Parathyroid adenoma (tissue), 2 donors: ENCODE measurements around the gene THBS3.

ENCODE experiments used
- H2AFZ ChIP-seq: fragments of 300-600 bp; sonication (generic); one replicate; pipeline ENCODE4 v1.7.0; 2017; ENCODE audit warnings: antibody characterized with exemption, mild to moderate bottlenecking
- H3K27ac ChIP-seq: fragments of 300-600 bp; sonication (generic); one replicate; pipeline ENCODE4 v1.7.0; 2017
- H3K27me3 ChIP-seq: fragments of 300-600 bp; sonication (generic); one replicate; pipeline ENCODE4 v1.7.0; 2017; ENCODE audit warnings: low read length; ENCODE audit not compliant: control insufficient read depth, insufficient read depth
- H3K36me3 ChIP-seq: fragments of 300-600 bp; sonication (generic); one replicate; pipeline ENCODE4 v1.7.0; 2017; ENCODE audit warnings: low read length; ENCODE audit not compliant: control insufficient read depth, insufficient read depth
- H3K4me1 ChIP-seq: fragments of 300-600 bp; sonication (generic); one replicate; pipeline ENCODE4 v1.7.0; 2017; ENCODE audit warnings: control low read depth
- H3K4me2 ChIP-seq: fragments of 300-600 bp; sonication (generic); one replicate; pipeline ENCODE4 v1.7.0; 2017; ENCODE audit warnings: low read length
- H3K4me3 ChIP-seq: fragments of 300-600 bp; sonication (generic); one replicate; pipeline ENCODE4 v1.7.0; 2017; ENCODE audit warnings: low read depth, low read length
- H3K79me2 ChIP-seq: fragments of 300-600 bp; sonication (generic); one replicate; pipeline ENCODE4 v1.7.0; 2017; ENCODE audit warnings: control low read depth
- H3K9ac ChIP-seq: fragments of 300-600 bp; sonication (generic); one replicate; pipeline ENCODE4 v1.7.0; 2017; ENCODE audit warnings: mild to moderate bottlenecking
- H3K9me3 ChIP-seq: fragments of 300-600 bp; sonication (generic); one replicate; pipeline ENCODE4 v1.7.0; 2017; ENCODE audit warnings: low read length; ENCODE audit not compliant: control insufficient read depth
- TF ChIP-seq, protein P1 (sequence below): fragments of 300-600 bp; sonication (generic); IDR thresholded peaks from one replicate; pipeline ENCODE4 v1.7.0; 2017; ENCODE audit warnings: antibody characterized with exemption, mild to moderate bottlenecking
- donor health status: primary hyperparathyroidism.

THBS3 gene

DNA sequence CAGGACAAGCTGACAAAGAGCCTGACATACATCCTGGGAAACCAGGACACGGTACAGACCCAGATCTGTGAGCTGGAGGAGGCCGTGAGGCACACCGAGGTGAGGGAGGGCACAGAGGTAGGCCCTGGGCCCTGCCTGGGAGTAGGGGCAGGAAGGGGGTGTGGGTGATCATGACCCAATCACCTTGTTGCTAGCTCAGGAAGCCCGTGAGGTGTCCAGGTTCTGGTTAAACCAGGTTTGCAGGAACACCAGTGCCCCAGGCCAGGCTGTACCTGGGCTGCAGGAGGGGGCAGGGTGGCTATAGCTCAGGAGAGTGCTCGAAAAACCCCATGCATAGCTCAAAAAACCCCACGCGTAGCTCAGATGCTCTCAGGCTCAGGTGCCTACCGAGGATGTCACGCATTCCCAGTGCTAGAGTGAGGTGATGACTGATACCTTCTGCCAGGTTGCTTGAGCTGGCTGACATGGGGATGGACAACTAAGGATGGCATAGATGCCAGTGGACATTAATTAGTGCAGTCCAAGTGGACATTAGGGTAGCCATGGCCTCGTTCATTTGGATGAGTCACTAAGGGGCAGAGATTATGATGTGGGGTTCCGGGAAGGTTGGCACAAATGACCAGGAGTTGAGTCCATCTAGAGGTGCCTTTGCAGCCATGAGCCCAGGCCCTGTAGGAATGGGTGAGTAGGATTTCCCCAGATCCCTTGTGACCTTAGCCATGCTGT lies 30.3 kb downstream of the THBS3 start:
- Histone ChIP-seq H3K9ac (no peak overlapping the region), H3K9me3 (no peaks in the 10 kb centered on the region), H3K36me3 (no peaks in the 10 kb centered on the region), H3K4me2 (no peak overlapping the region), H3K27me3 (no peaks in the 10 kb centered on the region), H2AFZ (no peak overlapping the region), H3K79me2 (no peaks in the 10 kb centered on the region), H3K27ac (no peak overlapping the region), H3K4me3 (no peak overlapping the region), H3K4me1 (no peaks in the 10 kb centered on the region)
- TF ChIP-seq, protein P1, sequence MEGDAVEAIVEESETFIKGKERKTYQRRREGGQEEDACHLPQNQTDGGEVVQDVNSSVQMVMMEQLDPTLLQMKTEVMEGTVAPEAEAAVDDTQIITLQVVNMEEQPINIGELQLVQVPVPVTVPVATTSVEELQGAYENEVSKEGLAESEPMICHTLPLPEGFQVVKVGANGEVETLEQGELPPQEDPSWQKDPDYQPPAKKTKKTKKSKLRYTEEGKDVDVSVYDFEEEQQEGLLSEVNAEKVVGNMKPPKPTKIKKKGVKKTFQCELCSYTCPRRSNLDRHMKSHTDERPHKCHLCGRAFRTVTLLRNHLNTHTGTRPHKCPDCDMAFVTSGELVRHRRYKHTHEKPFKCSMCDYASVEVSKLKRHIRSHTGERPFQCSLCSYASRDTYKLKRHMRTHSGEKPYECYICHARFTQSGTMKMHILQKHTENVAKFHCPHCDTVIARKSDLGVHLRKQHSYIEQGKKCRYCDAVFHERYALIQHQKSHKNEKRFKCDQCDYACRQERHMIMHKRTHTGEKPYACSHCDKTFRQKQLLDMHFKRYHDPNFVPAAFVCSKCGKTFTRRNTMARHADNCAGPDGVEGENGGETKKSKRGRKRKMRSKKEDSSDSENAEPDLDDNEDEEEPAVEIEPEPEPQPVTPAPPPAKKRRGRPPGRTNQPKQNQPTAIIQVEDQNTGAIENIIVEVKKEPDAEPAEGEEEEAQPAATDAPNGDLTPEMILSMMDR = no peak

DNA sequence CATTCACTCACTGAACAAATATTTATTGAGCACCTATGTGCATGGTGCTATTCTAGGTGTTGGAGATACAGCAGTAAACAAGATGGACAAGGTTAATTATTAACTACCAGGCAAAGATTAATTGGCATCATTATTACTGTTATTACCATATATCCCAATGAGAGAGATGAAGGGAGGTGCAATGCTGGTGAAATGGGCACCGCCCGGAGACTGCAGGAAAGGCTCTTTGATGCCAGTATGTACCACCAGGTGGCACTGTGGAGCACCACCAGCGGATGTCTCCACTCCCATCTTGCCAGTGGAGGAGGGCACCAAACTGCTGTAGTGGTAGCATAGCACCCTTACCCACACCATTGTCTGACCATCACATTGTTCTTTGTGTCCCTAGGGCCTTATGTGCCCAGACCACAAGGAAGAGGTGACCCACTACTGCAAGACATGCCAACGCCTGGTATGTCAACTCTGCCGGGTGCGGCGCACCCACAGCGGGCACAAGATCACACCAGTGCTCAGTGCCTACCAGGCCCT lies 31.1 kb downstream of the THBS3 start:
- TF ChIP-seq, protein P1 = peak; percentile 74
- H3K27ac ChIP-seq = no peak overlapping the region
- no peaks in the 10 kb centered on the region for H3K27me3 ChIP-seq
- H3K79me2 ChIP-seq = no peaks in the 10 kb centered on the region
- no peaks in the 10 kb centered on the region for H3K4me1 ChIP-seq
- no peaks in the 10 kb centered on the region for H3K9me3 ChIP-seq
- no peaks in the 10 kb centered on the region for H3K36me3 ChIP-seq
- H3K4me2 ChIP-seq = no peak overlapping the region
- no peak overlapping the region for H3K4me3 ChIP-seq
- no peak overlapping the region for H3K9ac ChIP-seq
- no peak overlapping the region for H2AFZ ChIP-seq

DNA sequence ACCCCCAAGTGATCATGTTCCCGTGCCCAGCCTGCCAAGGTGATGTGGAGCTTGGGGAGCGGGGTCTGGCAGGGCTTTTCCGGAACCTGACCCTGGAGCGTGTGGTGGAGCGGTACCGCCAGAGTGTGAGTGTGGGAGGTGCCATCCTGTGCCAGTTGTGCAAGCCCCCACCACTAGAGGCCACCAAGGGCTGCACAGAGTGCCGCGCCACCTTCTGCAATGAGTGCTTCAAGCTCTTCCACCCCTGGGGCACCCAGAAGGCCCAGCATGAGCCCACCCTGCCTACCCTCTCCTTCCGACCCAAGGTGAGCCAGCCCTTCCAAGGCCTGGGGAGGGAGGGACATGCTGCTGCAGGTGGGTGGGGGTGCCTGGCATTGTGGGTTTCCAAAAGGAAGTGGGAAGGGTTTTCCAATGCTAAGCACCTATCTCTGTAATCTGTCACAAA lies 31.7 kb downstream of the THBS3 start:
- no peaks in the 10 kb centered on the region for H3K9me3 ChIP-seq
- no peak overlapping the region for H3K9ac ChIP-seq
- H3K27me3 ChIP-seq = no peaks in the 10 kb centered on the region
- H3K36me3 ChIP-seq = no peaks in the 10 kb centered on the region
- no peaks in the 10 kb centered on the region for H3K4me1 ChIP-seq
- no peak overlapping the region for H3K4me2 ChIP-seq
- no peak overlapping the region for H2AFZ ChIP-seq
- TF ChIP-seq, protein P1 = no peak
- no peak overlapping the region for H3K27ac ChIP-seq
- H3K79me2 ChIP-seq = no peaks in the 10 kb centered on the region
- H3K4me3 ChIP-seq = no peak overlapping the region

DNA sequence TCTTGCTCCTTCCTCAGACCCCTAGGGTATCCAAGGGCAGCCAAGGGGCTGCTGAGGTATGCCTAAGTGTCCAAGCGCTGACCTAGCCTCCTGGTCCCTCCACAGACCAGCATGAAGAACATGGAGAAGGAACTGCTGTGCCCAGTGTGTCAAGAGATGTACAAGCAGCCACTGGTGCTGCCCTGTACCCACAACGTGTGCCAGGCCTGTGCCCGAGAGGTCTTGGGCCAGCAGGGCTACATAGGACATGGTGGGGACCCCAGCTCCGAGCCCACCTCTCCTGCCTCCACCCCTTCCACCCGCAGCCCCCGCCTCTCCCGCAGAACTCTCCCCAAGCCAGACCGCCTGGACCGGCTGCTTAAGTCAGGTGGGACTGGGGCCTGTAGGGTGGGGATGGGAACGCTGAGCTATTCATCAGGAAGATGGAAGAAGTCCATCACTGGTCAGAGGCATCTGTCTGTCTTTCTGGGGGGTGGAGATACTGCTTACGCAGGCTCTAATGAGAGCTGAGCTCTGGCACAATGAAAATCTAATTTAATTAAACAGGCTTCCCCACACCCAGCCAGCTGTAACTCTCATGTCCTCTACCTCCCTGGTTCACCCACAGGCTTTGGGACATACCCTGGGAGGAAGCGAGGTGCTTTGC lies 32.3 kb downstream of the THBS3 start:
- no peak overlapping the region for H3K27ac ChIP-seq
- TF ChIP-seq, protein P1 = no peak
- no peaks in the 10 kb centered on the region for H3K27me3 ChIP-seq
- H3K9me3 ChIP-seq = no peaks in the 10 kb centered on the region
- no peak overlapping the region for H3K9ac ChIP-seq
- no peaks in the 10 kb centered on the region for H3K36me3 ChIP-seq
- H2AFZ ChIP-seq = no peak overlapping the region
- H3K4me2 ChIP-seq = no peak overlapping the region
- no peaks in the 10 kb centered on the region for H3K79me2 ChIP-seq
- H3K4me1 ChIP-seq = no peaks in the 10 kb centered on the region
- H3K4me3 ChIP-seq = no peak overlapping the region
